CD4-positive, alpha-beta T cell treated with Interferon gamma for 1 hour (primary cell): ENCODE data around the gene RNPEPL1.
"Not testable (repeated sequence)": the region's sequence is repeated elsewhere in the genome, so short reads cannot be mapped to it uniquely, and the experiment has no call there.

Experiments used
- DNase-seq: peaks from one replicate; pipeline ENCODE4 v3.0.0-alpha.2; 2020

Gene RNPEPL1

GRCh38 chr2:240605867-240606743 lies 37.8 kb downstream of the RNPEPL1 start:
- no peak for DNase-seq

- peak; percentile 19 for DNase-seq
Observed at GRCh38 chr2:240611601-240612210, 43.4 kb downstream of the RNPEPL1 start.

- no peak for DNase-seq
Observed at GRCh38 chr2:240613781-240614180, 45.5 kb downstream of the RNPEPL1 start.

- DNase-seq = no peak
Observed at GRCh38 chr2:240614391-240614790, 46.1 kb downstream of the RNPEPL1 start.

GRCh38 chr2:240615396-240615795 lies 47.1 kb downstream of the RNPEPL1 start:
- no peak for DNase-seq

- no peak for DNase-seq
Observed at GRCh38 chr2:240615820-240616547, 47.7 kb downstream of the RNPEPL1 start.

GRCh38 chr2:240616860-240617666 lies 48.8 kb downstream of the RNPEPL1 start:
- not testable (repeated sequence) for DNase-seq

- no peak for DNase-seq
Observed at GRCh38 chr2:240618776-240619175, 50.5 kb downstream of the RNPEPL1 start.

- no peak for DNase-seq
Observed at GRCh38 chr2:240619506-240620148, 51.3 kb downstream of the RNPEPL1 start.

GRCh38 chr2:240620149-240620731 lies 52.0 kb downstream of the RNPEPL1 start:
- no peak for DNase-seq

- no peak for DNase-seq
Observed at GRCh38 chr2:240620859-240621258, 52.6 kb downstream of the RNPEPL1 start.

- DNase-seq = no peak
Observed at GRCh38 chr2:240622060-240622411, 53.8 kb downstream of the RNPEPL1 start.

- DNase-seq = peak; percentile 71
Observed at GRCh38 chr2:240622531-240623235, 54.4 kb downstream of the RNPEPL1 start.

- no peak for DNase-seq
Observed at GRCh38 chr2:240623531-240624010, 55.3 kb downstream of the RNPEPL1 start.

- no peak for DNase-seq
Observed at GRCh38 chr2:240624011-240624949, 56.0 kb downstream of the RNPEPL1 start.

GRCh38 chr2:240624950-240625621 lies 56.8 kb downstream of the RNPEPL1 start, which contains the start of gene GPR35:
GPR35 (plus strand) TSS chr2:240625480; CDS start chr2:240629953, 4,473 bp downstream.
- DNase-seq = peak; percentile 92

GRCh38 chr2:240626531-240627300 lies 58.4 kb downstream of the RNPEPL1 start:
- peak; percentile 57 for DNase-seq
